Stimulated activated CD8-positive, alpha-beta memory T cell treated with anti-CD3 and anti-CD28 coated beads, Interleukin-7, amount 100 ng/mL, for 48 hours (primary cell): ENCODE data around the gene GH2.
"Not testable (repeated sequence)": the region's sequence is repeated elsewhere in the genome, so short reads cannot be mapped to it uniquely, and the experiment has no call there.

Experiments
- DNase-seq, 2 donors: peaks; one replicate each; pipeline ENCODE4 v3.0.0-alpha.2; 2020; ENCODE audit warnings: low read depth in 1 of 2; ENCODE audit errors: extremely low read depth in 1 of 2

Gene GH2

GRCh38 chr17:63881935-63882601 is at the start of gene GH2:
GH2 (minus strand) TSS chr17:63881944; CDS start chr17:63881801, 143 bp downstream.
- peak in 1 of 2 donors; percentile 32 for DNase-seq

GRCh38 chr17:63930951-63931575 is 49.3 kb upstream of the GH2 start:
- peak; percentile 18 to 53 for DNase-seq

- no peak for DNase-seq
These were observed 48.4 kb upstream of the GH2 start for GRCh38 chr17:63929860-63930766.

DNA sequence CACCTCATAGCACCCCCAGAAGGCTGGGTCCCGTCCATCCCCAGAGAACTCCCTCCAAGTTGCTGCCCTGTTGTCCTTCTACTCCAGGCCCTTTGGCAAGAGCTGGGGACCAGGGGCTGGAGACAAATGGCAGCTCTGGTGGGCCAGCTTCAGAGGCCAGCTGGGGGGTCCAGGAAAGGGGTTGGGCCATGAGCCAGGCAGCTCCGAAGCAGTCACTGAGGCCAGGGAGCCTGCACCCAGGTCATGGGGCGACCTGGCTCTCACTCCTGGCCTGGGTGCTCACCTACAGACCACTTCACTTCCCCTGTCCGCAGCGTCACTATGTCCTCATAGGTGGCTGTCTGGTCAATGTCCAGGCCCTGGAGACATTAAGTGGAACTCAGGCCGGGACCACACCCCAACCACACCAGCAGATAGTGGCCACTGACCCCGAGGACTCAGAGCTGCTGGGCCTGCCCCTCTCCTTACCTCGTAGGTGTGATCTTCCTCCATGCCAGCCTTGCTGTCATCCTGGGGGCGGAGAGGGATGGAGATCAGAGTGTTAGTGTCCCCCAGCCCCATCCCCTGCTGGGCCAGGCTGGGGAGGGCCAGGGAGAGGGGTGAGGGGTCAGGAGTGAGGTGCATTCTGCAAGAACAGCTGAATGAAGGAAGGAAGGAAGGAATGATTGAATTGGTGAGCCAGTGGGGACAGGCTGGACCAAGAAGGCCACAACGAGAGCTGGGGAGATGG is 47.4 kb upstream of the GH2 start:
- DNase-seq = no peak

- no peak for DNase-seq
These were observed 46.5 kb upstream of the GH2 start for GRCh38 chr17:63928172-63928666.

GRCh38 chr17:63927464-63928171 is 45.9 kb upstream of the GH2 start:
- DNase-seq = no peak

GRCh38 chr17:63926164-63926563 is 44.4 kb upstream of the GH2 start:
- no peak for DNase-seq

DNA sequence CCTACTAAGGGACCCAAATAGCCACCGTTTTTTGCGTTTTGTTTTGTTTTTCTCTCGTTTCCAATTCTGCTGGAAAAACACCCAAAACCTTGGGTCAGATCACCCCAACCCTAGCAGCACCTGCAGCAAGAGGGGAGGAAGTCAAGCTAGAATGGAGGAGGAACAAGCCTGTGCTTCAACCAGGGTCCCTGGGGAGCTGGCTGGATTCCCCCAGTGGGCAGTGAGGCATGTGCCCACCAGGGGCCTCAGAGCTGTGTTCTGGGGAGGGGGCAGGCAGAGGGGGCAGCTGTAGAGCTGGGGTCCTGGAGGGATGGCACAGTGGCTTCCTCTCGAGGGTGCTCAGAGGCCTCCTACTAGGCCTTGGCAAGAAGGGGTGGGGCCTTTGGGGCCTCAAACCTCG is 43.9 kb upstream of the GH2 start:
- DNase-seq = no peak

GRCh38 chr17:63922402-63922801 is 40.7 kb upstream of the GH2 start:
- not testable (repeated sequence) for DNase-seq

GRCh38 chr17:63920779-63921178 is 39.0 kb upstream of the GH2 start:
- not testable (repeated sequence) for DNase-seq

- DNase-seq = not testable (repeated sequence)
These were observed 38.3 kb upstream of the GH2 start for GRCh38 chr17:63920050-63920449.

DNA sequence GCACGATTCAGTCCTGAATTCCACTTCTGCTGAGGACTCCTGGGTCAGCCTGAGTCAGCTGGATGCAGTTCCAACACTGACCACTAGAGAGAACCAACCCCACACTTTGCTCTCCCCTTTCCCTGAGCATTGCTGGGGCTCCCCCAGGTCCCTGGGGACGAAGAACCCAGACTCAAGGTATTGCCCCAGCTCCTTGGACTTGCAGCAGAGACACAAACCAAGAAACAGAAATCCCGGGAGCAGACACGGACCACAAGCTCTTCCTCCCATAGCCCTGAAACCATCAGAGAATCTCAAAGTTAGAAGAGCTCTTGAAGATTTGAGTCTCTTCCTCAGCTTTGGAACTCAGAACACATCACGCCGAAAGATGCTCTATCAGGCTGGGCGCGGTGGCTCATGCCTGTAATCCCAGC is 37.6 kb upstream of the GH2 start:
- DNase-seq = peak; percentile 29 to 58

DNA sequence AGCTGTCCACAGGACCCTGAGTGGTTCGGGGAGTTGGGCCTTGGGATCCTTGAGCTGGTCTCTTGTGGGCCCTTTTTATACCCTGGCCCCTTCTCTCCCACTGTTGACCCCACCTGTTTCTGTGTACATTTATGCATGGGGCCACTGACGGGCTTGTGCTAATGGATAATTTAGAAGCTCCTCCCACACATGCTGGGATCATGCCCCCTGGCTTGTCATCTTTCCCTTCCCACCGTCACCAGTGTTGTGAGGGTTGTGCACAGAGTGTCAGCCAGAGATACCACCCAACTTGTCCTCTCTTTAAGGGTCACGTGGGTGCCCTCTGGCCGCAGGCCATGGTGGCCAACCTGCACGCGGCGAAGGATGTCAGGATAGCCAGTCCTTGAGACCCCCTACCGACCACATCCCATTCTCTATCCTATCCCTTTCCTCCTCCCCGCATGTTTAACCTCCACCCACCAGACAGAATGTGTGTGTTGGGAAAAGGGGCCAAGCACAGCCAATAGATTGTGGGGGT is 37.1 kb upstream of the GH2 start, which contains the start of gene GH1:
TSS of gene GH1 (minus strand) at position 51 of the 517 bp plus-strand sequence. CDS start 63 bp downstream, outside the sequence.
- DNase-seq = not testable (repeated sequence)

- DNase-seq = no peak
These were observed 36.6 kb upstream of the GH2 start for GRCh38 chr17:63918305-63918704.

GRCh38 chr17:63917646-63918045 is 35.9 kb upstream of the GH2 start:
- DNase-seq = no peak

GRCh38 chr17:63917206-63917605 is 35.5 kb upstream of the GH2 start:
- not testable (repeated sequence) for DNase-seq

DNA sequence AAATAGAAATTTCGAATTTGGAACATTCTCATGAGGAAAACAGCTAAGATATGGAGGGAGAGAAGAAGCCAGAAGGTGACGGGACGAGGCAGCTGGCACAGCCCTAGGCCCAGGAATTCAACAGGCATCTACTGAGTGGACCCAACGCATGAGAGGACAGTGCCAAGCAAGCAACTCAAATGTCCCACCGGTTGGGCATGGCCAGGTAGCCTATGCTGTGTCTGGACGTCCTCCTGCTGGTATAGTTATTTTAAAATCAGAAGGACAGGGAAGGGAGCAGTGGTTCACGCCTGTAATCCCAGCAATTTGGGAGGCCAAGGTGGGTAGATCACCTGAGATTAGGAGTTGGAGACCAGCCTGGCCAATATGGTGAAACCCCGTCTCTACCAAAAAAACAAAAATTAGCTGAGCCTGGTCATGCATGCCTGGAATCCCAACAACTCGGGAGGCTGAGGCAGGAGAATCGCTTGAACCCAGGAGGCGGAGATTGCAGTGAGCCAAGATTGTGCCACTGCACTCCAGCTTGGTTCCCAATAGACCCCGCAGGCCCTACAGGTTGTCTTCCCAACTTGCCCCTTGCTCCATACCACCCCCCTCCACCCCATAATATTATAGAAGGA is 34.9 kb upstream of the GH2 start:
- DNase-seq = no peak

- not testable (repeated sequence) for DNase-seq
These were observed 34.0 kb upstream of the GH2 start for GRCh38 chr17:63915753-63916152.

DNA sequence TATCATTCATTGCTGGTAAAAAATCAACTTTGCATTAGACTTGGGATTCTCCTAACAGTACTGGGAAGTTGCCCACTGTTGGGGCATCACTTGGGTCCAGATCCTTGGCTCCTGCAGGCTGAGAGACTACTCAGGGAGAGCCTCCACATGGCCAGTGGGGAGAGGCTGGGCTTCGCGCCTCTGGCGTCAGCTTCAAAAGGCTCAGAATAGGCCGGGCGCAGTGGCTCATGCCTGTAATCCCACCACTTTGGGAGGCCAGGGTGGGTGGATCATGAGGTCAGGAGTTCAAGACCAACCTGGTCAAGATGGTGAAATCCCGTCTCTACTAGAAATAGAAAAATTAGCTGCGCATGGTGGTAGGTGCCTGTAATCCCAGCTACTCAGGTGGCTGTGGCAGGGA is 32.7 kb upstream of the GH2 start:
- DNase-seq = no peak
